Psoas muscle (tissue), 8 donors: ENCODE measurements around the gene MYOM3. TPM values are rescaled to one million over a fixed set of nuclear protein-coding genes. Genes with fewer than 3 reads are reported as not detected.

Source experiments
- ATAC-seq, 4 donors: fragments of 200-7000 bp; cut with Tn5 transposase; one replicate each; pipeline ENCODE4 v1.9.1; 2020; ENCODE audit warnings: moderate library complexity in 3 of 4, mild to moderate bottlenecking in 2 of 4
- DNase-seq, 2 donors: peaks; one replicate each; pipeline ENCODE4 v3.0.0-alpha.2; 2020
- H3K27ac ChIP-seq: fragments of 200-600 bp; one replicate; pipeline ENCODE4 v1.8.0; 2022
- H3K27me3 ChIP-seq, 3 donors: fragments of 200-600 bp in 1 of 3; one replicate each; pipeline versions ENCODE4 v1.6.1 to v1.8.0; 2013 to 2022; ENCODE audit warnings: low read length in 2 of 3, mild to moderate bottlenecking in 2 of 3, moderate library complexity in 1 of 3; ENCODE audit not compliant: insufficient read depth in 3 of 3
- H3K36me3 ChIP-seq, 2 donors: fragments of 200-600 bp in 1 of 2; one replicate each; pipeline versions ENCODE4 v1.6.1 to v1.8.0; 2013 to 2022; ENCODE audit warnings: low read depth in 1 of 2, mild to moderate bottlenecking in 1 of 2, moderate library complexity in 1 of 2; ENCODE audit not compliant: insufficient read depth in 1 of 2
- H3K4me1 ChIP-seq: fragments of 200-600 bp; one replicate; pipeline ENCODE4 v1.8.0; 2022
- H3K4me3 ChIP-seq: fragments of 200-600 bp; one replicate; pipeline ENCODE4 v1.8.0; 2022; ENCODE audit warnings: mild to moderate bottlenecking
- H3K9me3 ChIP-seq: fragments of 200-600 bp; one replicate; pipeline ENCODE4 v1.8.0; 2022
- WGBS, 3 donors: extraction: QIAGEN DNeasy Blood & Tissue Kit; methylation state at CpG; one replicate each; pipeline versions ENCODE4 v1.1.6 to v1.1.7; 2013; 5-methylcytosine and 5-hydroxymethylcytosine counted together
- intact Hi-C, 2 donors: fragments of 100-400 bp; cut with DNase I; formaldehyde crosslinking; loops; one replicate each; pipeline versions ENCODE4 v1.11.0 to v1.14.2; 2022
- polyA plus RNA-seq, 3 donors: library from polyadenylated mRNA; stranded (reverse); fragments of 200-250 nt; gene quantifications; one replicate each; pipeline ENCODE4 v1.2.3, GENCODE V29; 2013
- total RNA-seq, 4 donors: library from RNA; stranded (reverse); fragmentation: NEBNext Ultra II Directional in 2 of 4; extraction: Animal tissue kit (Norgen Biotek cat#: 25700) in 2 of 4; gene quantifications; one replicate each; pipeline versions ENCODE4 v1.2.1 to v1.2.4, GENCODE V29; 2021 to 2023
- TF ChIP-seq, protein P1 (sequence below): fragments of 200-600 bp; IDR thresholded peaks from one replicate; pipeline ENCODE4 v1.8.0; 2022; ENCODE audit warnings: antibody characterized with exemption
- donor health status: healthy with polysubstance abuse.
- donor health status: DM: no; HTN: no; CAD: no; lungs with moderate emphysema.
- donor health status: Bipolar disorder and iron deficiency.
- donor health status: healthy.
- donor health status: DM: yes; HTN: yes; CAD: no.
- donor health status: DM: no; HTN: no; CAD: no.
- donor health status: DM: no; HTN: no; CAD: no.
- donor health status: DM: yes; HTN: yes; CAD: no.

Gene MYOM3
- total and polyA plus RNA-seq, 7 donors = 86.7 to 505 (median 152) TPM

DNA sequence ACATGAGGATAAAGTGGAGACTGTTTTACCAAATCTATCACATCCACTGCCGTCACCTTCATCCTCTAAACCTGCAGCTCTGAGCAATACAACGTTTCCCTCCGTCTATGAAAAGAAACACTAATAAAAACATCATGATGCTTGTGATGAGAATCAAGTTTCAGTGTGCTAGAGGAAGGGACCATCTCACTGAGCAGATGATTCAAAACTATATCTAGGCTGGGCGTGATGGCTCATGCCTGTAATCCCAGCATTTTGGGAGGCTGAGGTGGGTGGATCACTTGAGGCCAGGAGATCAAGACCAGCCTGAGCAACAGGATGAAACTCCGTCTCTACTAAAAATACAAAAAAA lies 14.7 kb upstream of the MYOM3 start:
- peaks cover 12% of the 10 kb centered on the region for H3K4me1 ChIP-seq
- H3K27ac ChIP-seq = peak overlapping the region; percentile 82
- no peaks in the 10 kb centered on the region for H3K36me3 ChIP-seq
- TF ChIP-seq, protein P1, sequence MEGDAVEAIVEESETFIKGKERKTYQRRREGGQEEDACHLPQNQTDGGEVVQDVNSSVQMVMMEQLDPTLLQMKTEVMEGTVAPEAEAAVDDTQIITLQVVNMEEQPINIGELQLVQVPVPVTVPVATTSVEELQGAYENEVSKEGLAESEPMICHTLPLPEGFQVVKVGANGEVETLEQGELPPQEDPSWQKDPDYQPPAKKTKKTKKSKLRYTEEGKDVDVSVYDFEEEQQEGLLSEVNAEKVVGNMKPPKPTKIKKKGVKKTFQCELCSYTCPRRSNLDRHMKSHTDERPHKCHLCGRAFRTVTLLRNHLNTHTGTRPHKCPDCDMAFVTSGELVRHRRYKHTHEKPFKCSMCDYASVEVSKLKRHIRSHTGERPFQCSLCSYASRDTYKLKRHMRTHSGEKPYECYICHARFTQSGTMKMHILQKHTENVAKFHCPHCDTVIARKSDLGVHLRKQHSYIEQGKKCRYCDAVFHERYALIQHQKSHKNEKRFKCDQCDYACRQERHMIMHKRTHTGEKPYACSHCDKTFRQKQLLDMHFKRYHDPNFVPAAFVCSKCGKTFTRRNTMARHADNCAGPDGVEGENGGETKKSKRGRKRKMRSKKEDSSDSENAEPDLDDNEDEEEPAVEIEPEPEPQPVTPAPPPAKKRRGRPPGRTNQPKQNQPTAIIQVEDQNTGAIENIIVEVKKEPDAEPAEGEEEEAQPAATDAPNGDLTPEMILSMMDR = no peak
- 23 to 52% (median 35%) methylated on average over 5 of the region's 5 CpGs for WGBS, 3 donors
- no peaks in the 10 kb centered on the region for H3K27me3 ChIP-seq
- ATAC-seq (peak; percentile 37 to 76 (median 62)), DNase-seq (no peak)
- no peak overlapping the region for H3K4me3 ChIP-seq
- no peaks in the 10 kb centered on the region for H3K9me3 ChIP-seq
- intact Hi-C loops = no loop called here

DNA sequence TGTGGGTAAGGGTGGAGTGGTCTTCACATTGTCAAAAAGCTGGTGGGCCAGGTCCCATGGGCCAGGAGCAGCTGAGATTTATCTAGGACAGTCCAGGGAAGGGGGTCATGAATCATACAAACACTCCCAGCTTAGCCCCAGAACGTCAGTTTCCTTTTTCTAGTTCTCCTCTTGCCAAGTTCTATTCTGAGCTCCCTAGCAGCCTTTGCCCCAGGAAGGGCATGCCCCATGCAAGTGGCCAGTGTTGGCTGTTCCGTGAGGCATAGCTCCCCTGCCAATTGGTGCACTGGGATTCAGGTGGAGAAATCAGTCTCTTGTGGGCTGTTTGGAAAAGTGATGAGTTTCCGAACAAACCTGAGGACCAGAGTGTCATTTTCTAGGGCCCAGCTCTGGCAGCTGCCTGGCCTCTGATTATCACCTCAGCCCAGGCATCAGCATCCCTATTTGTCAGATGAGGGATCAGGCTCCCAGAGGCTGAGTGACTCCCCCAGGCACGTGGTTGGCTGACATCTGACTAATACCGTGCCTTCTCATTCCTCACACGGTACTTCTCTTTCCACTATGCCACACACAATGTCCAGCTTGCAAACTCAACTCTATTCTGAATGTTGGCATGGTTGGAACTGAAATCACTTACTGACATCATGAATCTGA lies 14.2 kb upstream of the MYOM3 start:
- H3K36me3 ChIP-seq = no peaks in the 10 kb centered on the region
- H3K4me1 ChIP-seq = peaks cover 12% of the 10 kb centered on the region
- peak in 1 of 2 donors; percentile 77 for DNase-seq
- ATAC-seq = peak; percentile 84 to 91 (median 90)
- no peaks in the 10 kb centered on the region for H3K27me3 ChIP-seq
- H3K9me3 ChIP-seq = no peaks in the 10 kb centered on the region
- peak overlapping the region; percentile 82 for H3K27ac ChIP-seq
- TF ChIP-seq, protein P1 = no peak
- H3K4me3 ChIP-seq = no peak overlapping the region
- intact Hi-C loops = no loop called here
- WGBS, 3 donors = 11 to 17% (median 14%) methylated on average over 6 of the region's 6 CpGs

DNA sequence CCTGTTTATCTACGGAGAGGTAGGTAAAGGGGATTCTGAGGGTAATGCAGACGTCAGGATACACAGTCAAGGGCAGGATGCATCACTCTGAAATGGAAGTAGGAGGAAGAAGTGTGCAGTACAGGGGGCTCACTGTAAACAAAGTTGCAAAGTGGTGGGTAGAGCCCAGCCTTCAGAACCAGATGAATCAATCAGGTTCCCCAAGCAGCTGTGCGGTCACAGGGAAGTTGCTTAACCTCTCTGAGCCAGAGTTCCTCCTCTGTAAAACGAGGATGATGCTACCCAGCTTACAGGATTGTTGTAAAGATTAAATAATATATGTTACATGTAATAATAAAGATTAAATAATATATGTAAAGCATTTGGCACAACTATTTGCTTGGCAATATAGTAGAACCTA lies 13.5 kb upstream of the MYOM3 start:
- H3K36me3 ChIP-seq = no peaks in the 10 kb centered on the region
- TF ChIP-seq, protein P1 = no peak
- intact Hi-C loops = no loop called here
- H3K27me3 ChIP-seq = no peaks in the 10 kb centered on the region
- no peaks in the 10 kb centered on the region for H3K9me3 ChIP-seq
- peaks cover 12% of the 10 kb centered on the region for H3K4me1 ChIP-seq
- 69 to 85% (median 79%) methylated on average over 4 of the region's 4 CpGs for WGBS, 3 donors
- H3K27ac ChIP-seq = peak overlapping the region; percentile 82
- DNase-seq (no peak), ATAC-seq (no peak)
- no peak overlapping the region for H3K4me3 ChIP-seq

DNA sequence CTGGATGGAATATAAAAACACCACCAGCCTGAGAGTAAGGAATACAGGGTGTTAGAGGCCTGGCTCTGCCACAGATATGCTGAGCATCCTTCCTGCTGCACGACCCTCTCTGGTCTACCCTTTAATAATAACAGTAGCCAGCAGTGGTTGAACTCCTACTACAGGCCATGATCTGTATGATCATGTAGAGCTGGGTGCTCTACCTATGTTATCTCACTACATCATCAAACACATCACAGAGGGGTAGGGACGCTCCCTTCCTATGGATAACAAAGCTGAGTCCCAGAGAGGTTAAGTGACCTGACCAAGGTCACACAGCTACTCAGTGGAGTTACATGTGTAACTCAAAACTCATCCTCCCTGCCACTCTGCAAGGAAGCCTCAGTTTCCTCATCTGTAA lies 13.0 kb upstream of the MYOM3 start:
- Histone ChIP-seq H3K4me1 (peaks cover 17% of the 10 kb centered on the region), H3K9me3 (no peaks in the 10 kb centered on the region), H3K27me3 (no peaks in the 10 kb centered on the region), H3K36me3 (no peaks in the 10 kb centered on the region), H3K4me3 (no peak overlapping the region), H3K27ac (peak overlapping the region; percentile 82)
- TF ChIP-seq, protein P1 = no peak
- ATAC-seq (no peak), DNase-seq (no peak)
- 65 to 86% (median 82%) methylated on average over 2 of the region's 2 CpGs for WGBS, 3 donors
- intact Hi-C loops = no loop called here

DNA sequence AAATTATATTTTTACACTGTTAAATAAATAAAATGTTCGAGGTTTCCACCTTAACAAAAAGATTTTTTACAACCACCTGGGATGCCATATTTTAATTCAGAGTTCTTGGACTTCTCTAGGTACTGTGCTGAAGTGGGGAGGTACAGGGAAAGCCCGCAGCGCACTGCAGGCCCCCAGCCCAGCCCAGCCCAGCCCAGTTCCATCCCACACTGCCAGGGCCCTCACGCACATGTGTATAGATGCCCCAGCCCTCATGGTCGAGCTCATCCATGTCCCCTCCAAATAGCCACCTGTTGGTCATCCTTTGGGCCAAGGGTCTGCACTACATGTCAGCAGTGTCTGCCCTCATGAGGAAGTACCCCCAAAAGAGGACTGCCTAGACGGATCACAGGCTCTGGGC lies 11.7 kb upstream of the MYOM3 start:
- H3K27me3 ChIP-seq = peaks cover 0 to 1% (median 0%) of the 10 kb centered on the region in 3 donors
- DNase-seq (no peak), ATAC-seq (no peak)
- H3K36me3 ChIP-seq = no peaks in the 10 kb centered on the region
- peaks cover 20% of the 10 kb centered on the region for H3K4me1 ChIP-seq
- no peak overlapping the region for H3K27ac ChIP-seq
- no peak overlapping the region for H3K4me3 ChIP-seq
- H3K9me3 ChIP-seq = no peaks in the 10 kb centered on the region
- TF ChIP-seq, protein P1 = no peak
- intact Hi-C loops = no loop called here
- WGBS, 3 donors = 86 to 91% (median 89%) methylated on average over 6 of the region's 6 CpGs
